CD4-positive, alpha-beta T cell (primary cell): ENCODE data around the gene MED12L. TPM values are rescaled to one million over a fixed set of nuclear protein-coding genes. Genes with fewer than 3 reads are reported as not detected.

ENCODE experiments used
- ATAC-seq: fragments of 200-7000 bp; cut with Tn5 transposase; one replicate; pipeline ENCODE4 v1.10.0; 2022; ENCODE audit warnings: mild to moderate bottlenecking; ENCODE audit not compliant: poor library complexity
- CTCF ChIA-PET: fragments of 350-600 bp; sonication (Branson Sonifier 250); formaldehyde crosslinking; loops from one replicate; lab custom pipeline; 2021; ENCODE audit warnings: antibody characterized with exemption, inconsistent platforms; lab: Charles Lee
- POLR2A ChIA-PET: fragments of 350-600 bp; sonication (Branson Sonifier 250); formaldehyde crosslinking; loops from one replicate; lab custom pipeline; 2021; ENCODE audit warnings: antibody characterized with exemption, inconsistent platforms; lab: Charles Lee
- DNase-seq, 14 experiments: peaks; one replicate each; pipeline ENCODE4 v3.0.0-alpha.2; 2013 to 2020; ENCODE audit warnings: mixed read lengths in 2 of 14
- H3K27ac ChIP-seq, 2 donors: one replicate each; pipeline versions ENCODE4 v1.5.1 to v1.7.0; 2013; ENCODE audit warnings: low read length in 2 of 2, low read depth in 1 of 2, mild to moderate bottlenecking in 1 of 2
- H3K27me3 ChIP-seq, 2 experiments: 1 replicate in 1 of 2; 2 replicates in 1 of 2; pipeline versions ENCODE4 v1.6.1 to v1.7.0; 2013; ENCODE audit warnings: low read length in 2 of 2, control low read depth in 1 of 2, mild to moderate bottlenecking in 1 of 2, moderate library complexity in 1 of 2; ENCODE audit not compliant: insufficient read depth in 2 of 2, control insufficient read depth in 1 of 2
- H3K36me3 ChIP-seq: one replicate; pipeline ENCODE4 v1.6.1; 2013; ENCODE audit warnings: low read length, control low read depth; ENCODE audit not compliant: insufficient read depth
- H3K4me1 ChIP-seq: one replicate; pipeline ENCODE4 v1.6.1; 2013; ENCODE audit warnings: low read length, control low read depth; ENCODE audit not compliant: insufficient read depth
- H3K4me3 ChIP-seq: one replicate; pipeline ENCODE4 v1.5.1; 2013; ENCODE audit warnings: mild to moderate bottlenecking, low read length, moderate library complexity
- H3K9me3 ChIP-seq, 2 experiments: 1 replicate in 1 of 2; 2 replicates in 1 of 2; pipeline versions ENCODE4 v1.6.1 to v1.7.0; 2013; ENCODE audit warnings: low read length in 2 of 2, mild to moderate bottlenecking in 2 of 2, control low read depth in 1 of 2, moderate library complexity in 1 of 2; ENCODE audit not compliant: control insufficient read depth in 1 of 2, insufficient read depth in 1 of 2
- H3K27ac Mint-ChIP-seq: one replicate; pipeline ENCODE4 v1.8.0; 2020; ENCODE audit warnings: mixed read lengths
- H3K27me3 Mint-ChIP-seq: one replicate; pipeline ENCODE4 v1.8.0; 2021; ENCODE audit warnings: mixed read lengths
- H3K36me3 Mint-ChIP-seq: one replicate; pipeline ENCODE4 v1.8.0; 2021; ENCODE audit warnings: low read depth, mixed read lengths
- H3K4me1 Mint-ChIP-seq: one replicate; pipeline ENCODE4 v1.8.0; 2021; ENCODE audit warnings: low read depth, mixed read lengths
- H3K4me3 Mint-ChIP-seq: one replicate; pipeline ENCODE4 v1.8.0; 2020; ENCODE audit warnings: mild to moderate bottlenecking, mixed read lengths
- H3K9me3 Mint-ChIP-seq: one replicate; pipeline ENCODE4 v1.8.0; 2020; ENCODE audit warnings: mixed read lengths
- CTCF ChIP-seq: fragments of 200-600 bp; IDR thresholded peaks from one replicate; pipeline ENCODE4 v1.8.0; 2022; ENCODE audit warnings: antibody characterized with exemption, mild to moderate bottlenecking
- intact Hi-C, 2 experiments: fragments of 100-400 bp; cut with DNase I in 1 of 2; cut with micrococcal nuclease in 1 of 2; formaldehyde crosslinking; loops; one replicate each; pipeline versions ENCODE4 v1.15.1 to v1.9.0; 2023 to 2025; cut with DNase I, micrococcal nuclease
- total RNA-seq, 174 experiments: library from RNA in 2 of 174; stranded (reverse) in 2 of 174; gene quantifications; one replicate each; pipeline ENCODE4 v1.2.3 and lab custom pipeline; 2021 to 2026

The MED12L gene
- total RNA-seq, 2 experiments from 2014 or later, result 0.39 to 0.49 TPM

GRCh38 chr3:151225040-151225975 lies 139.8 kb downstream of the MED12L start:
- no peak for TF ChIP-seq CTCF
- H3K27ac ChIP-seq, result peak overlapping the region in 1 of 2 donors; percentile 13
- no peaks in the 10 kb centered on the region for H3K36me3 Mint-ChIP-seq
- ATAC-seq (no peak), DNase-seq (peak in 1 of 14 experiments; percentile 34)
- H3K4me1 Mint-ChIP-seq, result peaks cover 31% of the 10 kb centered on the region
- no peak overlapping the region for H3K4me3 Mint-ChIP-seq
- intact Hi-C loops, result loop anchor here in 1 of 2 experiments (5.0 to 10.0 kb wide), 3 partner anchors 102 to 692 kb away; partner anchors contain the start of gene P2RY13
- peaks cover 5% of the 10 kb centered on the region for H3K9me3 Mint-ChIP-seq
- H3K27ac Mint-ChIP-seq, result no peak overlapping the region
- H3K9me3 ChIP-seq, result peaks cover 0 to 8% of the 10 kb centered on the region in 2 experiments
- H3K4me3 ChIP-seq, result no peak overlapping the region
- peaks cover 28% of the 10 kb centered on the region for H3K4me1 ChIP-seq
- POLR2A ChIA-PET, result interaction anchor here (0.8 kb wide), 1 partner anchor 51 kb away, joined by 3 read pairs; no protein-coding TSS in a partner anchor
- no peaks in the 10 kb centered on the region for H3K27me3 Mint-ChIP-seq
- CTCF ChIA-PET, result interaction anchor here (0.9 to 1.3 kb wide), 3 partner anchors 20 to 69 kb away, joined by 3 read pairs; no protein-coding TSS in a partner anchor
- H3K27me3 ChIP-seq, result no peaks in the 10 kb centered on the region
- H3K36me3 ChIP-seq, result no peaks in the 10 kb centered on the region

GRCh38 chr3:151226088-151226563 lies 140.7 kb downstream of the MED12L start:
- no peak for TF ChIP-seq CTCF
- Mint-ChIP-seq H3K36me3 (no peaks in the 10 kb centered on the region), H3K27me3 (no peaks in the 10 kb centered on the region)

GRCh38 chr3:151226825-151227224 lies 141.4 kb downstream of the MED12L start:
- POLR2A ChIA-PET, result interaction anchor here (1.1 to 1.7 kb wide), 2 partner anchors 19 to 60 kb away, joined by 3 to 5 read pairs; no protein-coding TSS in a partner anchor
- Histone ChIP-seq H3K4me3 (no peak overlapping the region), H3K27ac (no peak overlapping the region), H3K36me3 (no peaks in the 10 kb centered on the region), H3K4me1 (peaks cover 31% of the 10 kb centered on the region), H3K9me3 (peaks cover 0 to under 1% of the 10 kb centered on the region in 2 experiments), H3K27me3 (no peaks in the 10 kb centered on the region)
- CTCF ChIA-PET, result interaction anchor here (0.6 to 3.0 kb wide), 6 partner anchors 7 to 59 kb away, joined by 3 to 25 read pairs (median 4); partner anchors contain the start of gene P2RY14
- Mint-ChIP-seq H3K4me3 (no peak overlapping the region), H3K36me3 (no peaks in the 10 kb centered on the region), H3K27me3 (no peaks in the 10 kb centered on the region), H3K27ac (no peak overlapping the region), H3K4me1 (peaks cover 40% of the 10 kb centered on the region), H3K9me3 (no peaks in the 10 kb centered on the region)
- DNase-seq (no peak), ATAC-seq (no peak)
- intact Hi-C loops, result loop anchor here (1.0 to 10.0 kb wide), 6 partner anchors 56 to 690 kb away; partner anchors contain the start of gene P2RY13 (in 1 of the 2)
- TF ChIP-seq CTCF, result no peak

More at GRCh38 chr3:151226088-151226563, 140.7 kb downstream of the MED12L start:
- CTCF ChIA-PET, result no interaction called here
- DNase-seq, result peak in 2 of 14 experiments; percentile 39 to 51
- Histone ChIP-seq H3K27ac (no peak overlapping the region), H3K36me3 (no peaks in the 10 kb centered on the region), H3K4me3 (no peak overlapping the region), H3K9me3 (peaks cover 0 to 8% of the 10 kb centered on the region in 2 experiments), H3K4me1 (peaks cover 31% of the 10 kb centered on the region), H3K27me3 (no peaks in the 10 kb centered on the region)
- Mint-ChIP-seq H3K4me1 (peaks cover 39% of the 10 kb centered on the region), H3K9me3 (no peaks in the 10 kb centered on the region), H3K4me3 (no peak overlapping the region), H3K27ac (no peak overlapping the region)
- intact Hi-C loops, result loop anchor here in 1 of 2 experiments (5.0 to 10.0 kb wide), 3 partner anchors 101 to 691 kb away; partner anchors contain the start of gene P2RY13
- ATAC-seq, result no peak
- POLR2A ChIA-PET, result interaction anchor here (0.8 kb wide), 1 partner anchor 50 kb away, joined by 3 read pairs; no protein-coding TSS in a partner anchor
